ENCODE results near the gene GALNT15. TPM values are rescaled to one million over a fixed set of nuclear protein-coding genes. Genes with fewer than 3 reads are reported as not detected.

GALNT15 gene
- polyA plus RNA-seq, 4 donors: 1.7 to 3.2 (median 2.5) TPM

GRCh38 chr3:16270855-16271254 is 96.4 kb downstream of the GALNT15 start:
- no peak for DNase-seq (ENCODE audit: low read depth in 4 of 4, low spot score in 3 of 4)

DNA sequence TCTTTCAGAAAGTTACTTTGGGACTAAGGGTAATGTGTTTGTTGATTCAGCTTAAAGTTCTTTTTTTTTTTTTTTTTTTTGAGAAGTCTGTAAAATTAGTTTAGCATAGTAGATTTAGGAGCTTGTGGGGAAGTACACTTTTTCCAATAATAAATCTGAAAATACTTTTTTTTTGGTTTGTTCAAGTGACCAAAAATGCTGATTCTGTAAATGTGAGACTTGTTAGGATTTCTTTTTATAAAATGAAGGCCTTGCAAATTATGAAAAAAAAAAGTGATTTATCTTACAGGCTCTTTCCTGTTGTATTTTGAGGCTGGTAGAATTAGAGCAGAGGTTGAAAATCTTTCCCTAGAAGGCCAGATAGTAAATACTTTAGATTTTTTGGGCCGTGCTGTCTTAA is 98.1 kb downstream of the GALNT15 start:
- DNase-seq (ENCODE audit: low read depth in 4 of 4, low spot score in 3 of 4): no peak

- no peak for DNase-seq (ENCODE audit: low read depth in 4 of 4, low spot score in 3 of 4)
These were observed 99.4 kb downstream of the GALNT15 start for GRCh38 chr3:16273867-16274266.

DNA sequence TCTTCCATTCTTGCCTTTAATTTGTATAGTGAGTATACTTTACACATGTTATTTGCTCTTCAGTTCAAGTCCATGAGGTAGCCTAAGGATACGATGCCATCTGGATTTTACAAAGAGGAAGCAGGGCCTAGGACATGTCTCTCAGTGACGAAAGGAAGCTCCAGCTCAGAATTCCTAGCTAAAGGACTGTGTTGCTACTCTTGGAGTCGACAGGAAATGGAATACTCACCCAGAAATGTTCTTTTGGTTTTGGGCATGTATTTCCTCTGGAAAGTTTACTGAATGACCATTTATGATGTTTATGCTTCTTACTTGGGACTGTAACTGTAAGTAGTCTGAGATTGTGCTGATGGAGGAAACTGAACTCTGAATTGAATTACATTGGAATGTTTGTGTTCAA is 103.0 kb downstream of the GALNT15 start:
- no peak for DNase-seq (ENCODE audit: low read depth in 4 of 4, low spot score in 3 of 4)

DNA sequence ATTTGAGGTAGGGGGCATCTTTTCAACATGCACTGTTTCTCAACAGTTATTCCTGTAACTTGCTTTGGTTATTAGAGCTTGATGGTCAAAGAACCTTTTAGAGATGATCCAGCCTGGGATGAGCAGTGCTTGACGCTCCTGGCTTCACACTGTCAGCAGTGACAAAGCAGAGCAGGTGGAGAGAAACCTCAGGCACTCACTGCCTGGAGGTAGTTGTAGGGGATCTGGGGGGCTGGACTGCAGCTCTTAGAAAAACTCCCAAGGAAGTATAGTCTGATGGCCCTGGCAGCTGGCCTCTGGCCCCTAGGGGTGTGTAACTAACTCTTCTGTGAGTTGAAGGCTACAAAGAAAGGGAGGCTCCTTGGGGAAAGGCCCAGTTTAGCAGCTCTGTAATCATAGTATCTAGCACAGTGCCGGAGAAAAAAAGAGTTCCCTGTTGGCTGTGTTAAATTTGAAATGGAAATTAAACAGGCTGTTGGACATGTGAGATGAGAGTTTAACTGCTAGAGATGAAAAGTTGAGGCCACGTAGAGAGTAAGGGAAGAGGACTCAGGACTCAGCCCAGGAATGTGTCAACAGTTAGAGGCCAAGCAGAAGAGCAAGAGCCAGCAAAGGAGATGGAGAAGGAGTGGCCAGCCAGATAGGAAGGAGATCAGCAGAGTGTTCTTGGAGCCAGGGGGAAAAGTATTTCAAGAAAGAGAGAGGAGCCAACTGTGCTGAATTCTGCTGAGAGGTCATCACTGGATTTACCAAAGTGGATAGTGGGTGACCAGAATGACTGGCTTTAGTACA is 104.7 kb downstream of the GALNT15 start:
- no peak for DNase-seq (ENCODE audit: low read depth in 4 of 4, low spot score in 3 of 4)

DNA sequence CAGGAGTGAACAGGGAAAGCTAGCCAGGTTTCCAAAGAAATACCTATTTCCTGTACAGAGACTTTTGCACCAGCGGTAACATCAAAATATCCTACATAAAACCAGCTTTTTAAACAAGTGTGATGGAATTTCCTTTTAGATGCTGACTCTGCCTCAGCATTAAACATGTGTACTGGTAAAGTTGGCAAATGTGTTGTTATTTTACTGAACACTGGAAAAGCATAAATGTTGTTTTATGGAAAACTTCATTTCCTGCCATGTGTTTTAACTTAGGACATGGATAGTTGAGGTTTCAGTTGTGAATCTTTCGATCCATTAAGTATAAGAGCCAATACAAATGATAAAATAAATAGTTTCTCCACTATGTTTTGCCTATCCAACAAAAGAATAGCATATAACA is 106.2 kb downstream of the GALNT15 start:
- DNase-seq (ENCODE audit: low read depth in 4 of 4, low spot score in 3 of 4): no peak

Other genes with a start within 250 kb of the GALNT15 start
- gene DPH3, start 90.3 kb downstream of the GALNT15 start, polyA plus RNA-seq (ENCODE audit: insufficient read length in 4 of 4): 10 to 100 TPM; 26.6 to 30.6 (median 29.1) TPM
- 10 to 100 TPM; 17.3 to 18.5 (median 17.9) TPM for gene OXNAD1, start 90.5 kb downstream of the GALNT15 start, polyA plus RNA-seq (ENCODE audit: insufficient read length in 4 of 4)